Vagina (tissue), 2 donors: ENCODE results near the gene F10. TPM values are rescaled to one million over a fixed set of nuclear protein-coding genes. Genes with fewer than 3 reads are reported as not detected.
"Not testable (repeated sequence)": the region's sequence is repeated elsewhere in the genome, so short reads cannot be mapped to it uniquely, and the experiment has no call there.

Source experiments
- DNase-seq, 2 donors: peaks; one replicate each; pipeline ENCODE4 v3.0.0-alpha.2; 2017; ENCODE audit errors: extremely low spot score in 2 of 2
- H3K27ac ChIP-seq: fragments of 200-600 bp; sonication (generic); one replicate; pipeline ENCODE4 v1.5.1; 2019
- H3K27me3 ChIP-seq: fragments of 200-600 bp; sonication (generic); one replicate; pipeline ENCODE4 v1.5.1; 2019
- H3K36me3 ChIP-seq, 2 donors: fragments of 200-600 bp; sonication (generic); one replicate each; pipeline ENCODE4 v1.5.1; 2017 to 2019
- H3K4me1 ChIP-seq: fragments of 200-600 bp; sonication (generic); one replicate; pipeline ENCODE4 v1.5.1; 2019
- H3K4me3 ChIP-seq, 2 donors: fragments of 200-600 bp; sonication (generic); 1 replicate in 1 of 2; 2 replicates in 1 of 2; pipeline ENCODE4 v1.5.1; 2016 to 2019
- H3K9me3 ChIP-seq: fragments of 200-600 bp; sonication (generic); one replicate; pipeline ENCODE4 v1.5.1; 2019
- CTCF ChIP-seq, 3 experiments: fragments of 450-650 bp in 2 of 3; fragments of 200-600 bp in 1 of 3; sonication (generic) in 1 of 3; IDR thresholded peaks; one replicate each; pipeline ENCODE4 v1.5.1; 2017 to 2019; ENCODE audit warnings: antibody characterized with exemption in 3 of 3, mild to moderate bottlenecking in 2 of 3, moderate library complexity in 2 of 3
- POLR2A ChIP-seq, 2 donors: fragments of 450-650 bp; IDR thresholded peaks; one replicate each; pipeline ENCODE4 v1.6.1; 2017; ENCODE audit warnings: antibody characterized with exemption in 2 of 2, mild to moderate bottlenecking in 2 of 2, moderate library complexity in 2 of 2
- POLR2AphosphoS5 ChIP-seq, 2 donors: sonication (generic); formaldehyde crosslinking; IDR thresholded peaks; one replicate each; pipeline ENCODE4 v1.9.0; 2017; ENCODE audit warnings: antibody characterized with exemption in 2 of 2, mild to moderate bottlenecking in 2 of 2, low read depth in 1 of 2; ENCODE audit not compliant: insufficient read depth in 1 of 2
- intact Hi-C: fragments of 100-400 bp; cut with DNase I; formaldehyde crosslinking; loops from one replicate; pipeline ENCODE4 v1.15.1; 2023
- total RNA-seq: library from RNA; depleted of rRNA; stranded (reverse); fragments of >200 nt; gene quantifications from one replicate; pipeline ENCODE4 v1.2.3, GENCODE V29; 2016

F10 gene
- total RNA-seq, 1 donor from 2014 or later = 16.7 TPM

GRCh38 chr13:113160983-113161382 is 38.4 kb downstream of the F10 start:
- TF ChIP-seq POLR2A (IDR thresholded peaks at IDR 0.05) (no peak), POLR2AphosphoS5 (IDR thresholded peaks at IDR 0.05; ENCODE audit: insufficient read depth in 1 of 2, low read depth in 1 of 2) (no peak), CTCF (IDR thresholded peaks at IDR 0.05) (no peak)
- Histone ChIP-seq H3K36me3 (no peaks in the 10 kb centered on the region), H3K27ac (no peak overlapping the region), H3K4me3 (no peak overlapping the region), H3K4me1 (no peaks in the 10 kb centered on the region), H3K27me3 (no peaks in the 10 kb centered on the region), H3K9me3 (no peaks in the 10 kb centered on the region)
- intact Hi-C loops = no loop called here
- DNase-seq = no peak

GRCh38 chr13:113161433-113161832 is 38.8 kb downstream of the F10 start:
- Histone ChIP-seq H3K36me3 (no peaks in the 10 kb centered on the region), H3K4me1 (no peaks in the 10 kb centered on the region), H3K4me3 (no peak overlapping the region), H3K27me3 (no peaks in the 10 kb centered on the region), H3K27ac (no peak overlapping the region), H3K9me3 (no peaks in the 10 kb centered on the region)
- TF ChIP-seq POLR2A (IDR thresholded peaks at IDR 0.05) (no peak), POLR2AphosphoS5 (IDR thresholded peaks at IDR 0.05; ENCODE audit: insufficient read depth in 1 of 2, low read depth in 1 of 2) (no peak), CTCF (IDR thresholded peaks at IDR 0.05) (no peak)
- no peak for DNase-seq
- intact Hi-C loops = no loop called here

GRCh38 chr13:113161975-113162374 is 39.4 kb downstream of the F10 start:
- DNase-seq, H3K27ac ChIP-seq, H3K27me3 ChIP-seq, H3K4me3 ChIP-seq, H3K4me1 ChIP-seq, H3K9me3 ChIP-seq, H3K36me3 ChIP-seq, intact Hi-C loops: not testable (repeated sequence)

GRCh38 chr13:113162783-113163685 is 40.4 kb downstream of the F10 start:
- no peak overlapping the region for H3K4me3 ChIP-seq
- intact Hi-C loops = no loop called here
- H3K27me3 ChIP-seq = no peaks in the 10 kb centered on the region
- no peaks in the 10 kb centered on the region for H3K36me3 ChIP-seq
- no peaks in the 10 kb centered on the region for H3K4me1 ChIP-seq
- H3K9me3 ChIP-seq = no peaks in the 10 kb centered on the region
- DNase-seq = no peak
- H3K27ac ChIP-seq = no peak overlapping the region
- no peak for TF ChIP-seq POLR2AphosphoS5 (IDR thresholded peaks at IDR 0.05; ENCODE audit: insufficient read depth in 1 of 2, low read depth in 1 of 2)
- no peak for TF ChIP-seq POLR2A (IDR thresholded peaks at IDR 0.05)
- TF ChIP-seq CTCF (IDR thresholded peaks at IDR 0.05) = no peak

- Histone ChIP-seq H3K4me1 (no peaks in the 10 kb centered on the region), H3K36me3 (no peaks in the 10 kb centered on the region), H3K27ac (no peak overlapping the region), H3K4me3 (no peak overlapping the region), H3K9me3 (no peaks in the 10 kb centered on the region), H3K27me3 (no peaks in the 10 kb centered on the region)
- intact Hi-C loops = no loop called here
- TF ChIP-seq POLR2A (IDR thresholded peaks at IDR 0.05) = no peak
- TF ChIP-seq POLR2AphosphoS5 (IDR thresholded peaks at IDR 0.05; ENCODE audit: insufficient read depth in 1 of 2, low read depth in 1 of 2) = no peak
- TF ChIP-seq CTCF (IDR thresholded peaks at IDR 0.05) = no peak
- DNase-seq = no peak
Observed at GRCh38 chr13:113164492-113164891, 41.9 kb downstream of the F10 start.
